ENCODE results near the gene BRIP1.

The BRIP1 gene

DNA sequence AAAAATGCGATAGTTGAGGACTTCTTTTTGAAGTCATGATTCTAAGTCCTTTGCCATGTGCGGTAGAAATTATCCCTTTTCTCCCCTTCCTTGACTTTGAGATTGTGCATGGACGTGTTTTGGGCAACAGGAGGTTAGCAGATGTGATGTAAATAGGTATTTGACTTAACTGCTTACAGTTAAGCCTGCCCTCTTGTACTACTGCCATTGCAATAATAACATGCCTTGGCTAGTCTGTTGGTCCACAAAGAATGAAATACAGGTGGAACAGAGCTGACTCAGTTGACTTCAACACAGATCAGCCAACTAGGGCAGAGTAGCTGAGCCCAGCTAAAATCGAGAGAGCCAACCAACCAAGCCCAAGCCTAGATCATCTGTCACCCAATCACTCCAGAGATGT, 125.5 kb downstream of the BRIP1 start:
- Histone ChIP-seq H4K91ac (ENCODE audit: low read depth, low read length) (no peak overlapping the region), H3K36me3 (ENCODE audit: control insufficient read depth in 1 of 2, insufficient read depth in 2 of 2, low read length in 2 of 2) (peaks cover 0 to 2% of the 10 kb centered on the region in 2 experiments), H2BK120ac (ENCODE audit: insufficient read depth, low read length, poor library complexity) (no peak overlapping the region), H2BK5ac (ENCODE audit: low read depth, low read length, poor library complexity) (no peak overlapping the region), H3K9ac (ENCODE audit: low read length) (no peak overlapping the region), H3K27ac (ENCODE audit: low read depth, low read length) (no peak overlapping the region), H3K4me1 (ENCODE audit: control insufficient read depth in 1 of 2, insufficient read depth in 2 of 2, low read length in 2 of 2) (no peaks in the 10 kb centered on the region), H3K4me3 (ENCODE audit: low read depth, low read length) (no peak overlapping the region), H3K79me2 (ENCODE audit: control insufficient read depth, insufficient read depth, low read length, poor library complexity) (no peaks in the 10 kb centered on the region), H4K8ac (ENCODE audit: low read depth, low read length) (no peak overlapping the region), H3K27me3 (ENCODE audit: insufficient read depth, low read length) (no peaks in the 10 kb centered on the region), H3K9me3 (ENCODE audit: insufficient read depth, low read depth, low read length) (no peaks in the 10 kb centered on the region), H4K12ac (ENCODE audit: low read depth, low read length) (no peak overlapping the region), H3K18ac (ENCODE audit: low read length) (no peak overlapping the region), H2AFZ (ENCODE audit: insufficient read depth, low read length, poor library complexity) (no peak overlapping the region), H3K79me1 (ENCODE audit: low read length) (no peaks in the 10 kb centered on the region), H2AK5ac (ENCODE audit: low read length) (no peak overlapping the region), H3K14ac (ENCODE audit: low read length) (no peak overlapping the region), H3K4me2 (ENCODE audit: low read length) (no peak overlapping the region), H3K23ac (ENCODE audit: low read length) (no peak overlapping the region), H2BK12ac (ENCODE audit: low read length) (no peak overlapping the region), H3K4ac (ENCODE audit: low read depth, low read length) (no peak overlapping the region)
- DNase-seq = no peak
- WGBS (ENCODE audit: extremely low coverage, insufficient coverage, insufficient read length) = no CpG with 5 or more reads among the region's 4 CpGs

DNA sequence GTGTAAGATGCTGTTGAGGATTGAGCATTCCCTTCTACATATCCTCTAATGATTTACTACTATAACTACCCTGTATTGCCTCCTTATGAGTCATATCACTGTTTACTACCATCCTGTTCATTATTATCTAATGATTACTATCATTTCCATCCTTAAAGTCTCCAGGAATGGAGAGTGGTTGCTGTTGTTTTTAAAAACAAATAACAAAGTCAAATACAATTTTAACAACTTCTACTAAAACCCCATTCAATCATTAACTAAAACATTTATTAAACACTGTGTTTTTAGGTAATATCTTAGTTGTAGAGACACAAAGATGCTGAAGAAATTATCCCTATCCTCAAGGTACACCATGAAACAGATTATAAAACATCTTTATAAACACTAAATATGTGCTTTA, 126.9 kb downstream of the BRIP1 start:
- Histone ChIP-seq H4K91ac (ENCODE audit: low read depth, low read length) (no peak overlapping the region), H4K12ac (ENCODE audit: low read depth, low read length) (no peak overlapping the region), H3K23ac (ENCODE audit: low read length) (no peak overlapping the region), H2AK5ac (ENCODE audit: low read length) (no peak overlapping the region), H3K27me3 (ENCODE audit: insufficient read depth, low read length) (no peaks in the 10 kb centered on the region), H2BK120ac (ENCODE audit: insufficient read depth, low read length, poor library complexity) (no peak overlapping the region), H2AFZ (ENCODE audit: insufficient read depth, low read length, poor library complexity) (no peak overlapping the region), H3K4me1 (ENCODE audit: control insufficient read depth in 1 of 2, insufficient read depth in 2 of 2, low read length in 2 of 2) (no peaks in the 10 kb centered on the region), H3K79me1 (ENCODE audit: low read length) (no peaks in the 10 kb centered on the region), H3K9ac (ENCODE audit: low read length) (no peak overlapping the region), H3K4me2 (ENCODE audit: low read length) (no peak overlapping the region), H3K27ac (ENCODE audit: low read depth, low read length) (no peak overlapping the region), H3K14ac (ENCODE audit: low read length) (no peak overlapping the region), H3K4me3 (ENCODE audit: low read depth, low read length) (no peak overlapping the region), H3K36me3 (ENCODE audit: control insufficient read depth in 1 of 2, insufficient read depth in 2 of 2, low read length in 2 of 2) (peaks cover 0 to 2% of the 10 kb centered on the region in 2 experiments), H2BK12ac (ENCODE audit: low read length) (no peak overlapping the region), H4K8ac (ENCODE audit: low read depth, low read length) (no peak overlapping the region), H3K79me2 (ENCODE audit: control insufficient read depth, insufficient read depth, low read length, poor library complexity) (no peaks in the 10 kb centered on the region), H3K4ac (ENCODE audit: low read depth, low read length) (no peak overlapping the region), H3K18ac (ENCODE audit: low read length) (no peak overlapping the region), H3K9me3 (ENCODE audit: insufficient read depth, low read depth, low read length) (no peaks in the 10 kb centered on the region), H2BK5ac (ENCODE audit: low read depth, low read length, poor library complexity) (no peak overlapping the region)
- DNase-seq = no peak

DNA sequence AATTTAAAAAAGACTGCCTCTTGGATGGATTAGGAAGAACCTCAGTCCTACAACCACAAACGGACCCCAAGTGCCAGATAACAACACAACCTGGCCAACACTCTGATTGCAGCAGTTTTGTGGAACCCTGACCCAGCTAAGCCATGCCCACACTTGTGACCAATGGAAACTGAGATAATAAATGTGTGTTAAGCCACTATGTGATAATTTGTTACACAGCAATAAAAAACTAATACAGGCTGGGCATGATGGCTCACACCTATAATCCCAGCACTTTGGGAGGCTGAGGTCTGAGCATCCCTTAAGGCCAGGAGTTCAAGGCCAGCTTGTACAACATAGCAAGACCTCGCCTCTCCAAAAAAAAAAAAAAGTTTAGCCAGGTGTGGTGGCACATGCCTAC, 127.5 kb downstream of the BRIP1 start:
- Histone ChIP-seq H3K9me3 (ENCODE audit: insufficient read depth, low read depth, low read length) (no peaks in the 10 kb centered on the region), H2AK5ac (ENCODE audit: low read length) (no peak overlapping the region), H4K8ac (ENCODE audit: low read depth, low read length) (no peak overlapping the region), H2BK120ac (ENCODE audit: insufficient read depth, low read length, poor library complexity) (no peak overlapping the region), H3K79me1 (ENCODE audit: low read length) (no peaks in the 10 kb centered on the region), H3K36me3 (ENCODE audit: control insufficient read depth in 1 of 2, insufficient read depth in 2 of 2, low read length in 2 of 2) (peaks cover 0 to 2% of the 10 kb centered on the region in 2 experiments), H4K12ac (ENCODE audit: low read depth, low read length) (no peak overlapping the region), H3K4me1 (ENCODE audit: control insufficient read depth in 1 of 2, insufficient read depth in 2 of 2, low read length in 2 of 2) (no peaks in the 10 kb centered on the region), H2AFZ (ENCODE audit: insufficient read depth, low read length, poor library complexity) (no peak overlapping the region), H3K18ac (ENCODE audit: low read length) (no peak overlapping the region), H3K23ac (ENCODE audit: low read length) (no peak overlapping the region), H3K79me2 (ENCODE audit: control insufficient read depth, insufficient read depth, low read length, poor library complexity) (no peaks in the 10 kb centered on the region), H3K27me3 (ENCODE audit: insufficient read depth, low read length) (no peaks in the 10 kb centered on the region), H3K14ac (ENCODE audit: low read length) (no peak overlapping the region), H3K27ac (ENCODE audit: low read depth, low read length) (no peak overlapping the region), H3K4me2 (ENCODE audit: low read length) (no peak overlapping the region), H3K4me3 (ENCODE audit: low read depth, low read length) (no peak overlapping the region), H2BK12ac (ENCODE audit: low read length) (no peak overlapping the region), H3K9ac (ENCODE audit: low read length) (no peak overlapping the region), H4K91ac (ENCODE audit: low read depth, low read length) (no peak overlapping the region), H3K4ac (ENCODE audit: low read depth, low read length) (no peak overlapping the region), H2BK5ac (ENCODE audit: low read depth, low read length, poor library complexity) (no peak overlapping the region)
- WGBS (ENCODE audit: extremely low coverage, insufficient coverage, insufficient read length) = no CpG with 5 or more reads among the region's 2 CpGs
- DNase-seq = no peak

DNA sequence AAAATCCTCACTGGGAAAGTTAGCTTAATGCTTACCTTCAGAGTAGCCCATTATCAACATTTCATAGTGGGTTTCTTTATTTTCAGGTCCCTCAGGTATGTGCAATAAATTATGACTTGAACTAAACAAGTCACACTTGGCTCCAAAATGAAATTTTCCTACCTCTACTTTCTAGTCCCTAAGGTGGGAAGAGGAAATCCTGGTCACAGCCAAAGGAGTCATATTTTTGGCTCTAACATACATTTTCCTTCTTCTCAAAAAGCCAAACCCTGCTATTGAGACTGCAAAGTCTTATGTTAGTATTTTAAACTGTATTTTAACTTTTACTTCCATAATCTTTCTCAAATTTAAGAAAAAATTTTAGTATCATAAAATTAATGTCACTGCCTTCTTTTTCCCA, 128.9 kb downstream of the BRIP1 start:
- H3K79me2 ChIP-seq (ENCODE audit: control insufficient read depth, insufficient read depth, low read length, poor library complexity) = no peaks in the 10 kb centered on the region
- H3K79me1 ChIP-seq (ENCODE audit: low read length) = no peaks in the 10 kb centered on the region
- H2AK5ac ChIP-seq (ENCODE audit: low read length) = no peak overlapping the region
- no peak overlapping the region for H2BK120ac ChIP-seq (ENCODE audit: insufficient read depth, low read length, poor library complexity)
- no peak overlapping the region for H3K4me3 ChIP-seq (ENCODE audit: low read depth, low read length)
- H4K91ac ChIP-seq (ENCODE audit: low read depth, low read length) = no peak overlapping the region
- no peak overlapping the region for H3K18ac ChIP-seq (ENCODE audit: low read length)
- no peaks in the 10 kb centered on the region for H3K27me3 ChIP-seq (ENCODE audit: insufficient read depth, low read length)
- H3K36me3 ChIP-seq (ENCODE audit: control insufficient read depth in 1 of 2, insufficient read depth in 2 of 2, low read length in 2 of 2) = peaks cover 0 to 2% of the 10 kb centered on the region in 2 experiments
- H2BK12ac ChIP-seq (ENCODE audit: low read length) = no peak overlapping the region
- no peak for DNase-seq
- H3K23ac ChIP-seq (ENCODE audit: low read length) = no peak overlapping the region
- no peak overlapping the region for H3K4ac ChIP-seq (ENCODE audit: low read depth, low read length)
- no peak overlapping the region for H3K14ac ChIP-seq (ENCODE audit: low read length)
- H2BK5ac ChIP-seq (ENCODE audit: low read depth, low read length, poor library complexity) = no peak overlapping the region
- no peak overlapping the region for H3K4me2 ChIP-seq (ENCODE audit: low read length)
- no peak overlapping the region for H4K12ac ChIP-seq (ENCODE audit: low read depth, low read length)
- no peaks in the 10 kb centered on the region for H3K9me3 ChIP-seq (ENCODE audit: insufficient read depth, low read depth, low read length)
- no peak overlapping the region for H4K8ac ChIP-seq (ENCODE audit: low read depth, low read length)
- H3K9ac ChIP-seq (ENCODE audit: low read length) = no peak overlapping the region
- H3K4me1 ChIP-seq (ENCODE audit: control insufficient read depth in 1 of 2, insufficient read depth in 2 of 2, low read length in 2 of 2) = no peaks in the 10 kb centered on the region
- H2AFZ ChIP-seq (ENCODE audit: insufficient read depth, low read length, poor library complexity) = no peak overlapping the region
- no peak overlapping the region for H3K27ac ChIP-seq (ENCODE audit: low read depth, low read length)

DNA sequence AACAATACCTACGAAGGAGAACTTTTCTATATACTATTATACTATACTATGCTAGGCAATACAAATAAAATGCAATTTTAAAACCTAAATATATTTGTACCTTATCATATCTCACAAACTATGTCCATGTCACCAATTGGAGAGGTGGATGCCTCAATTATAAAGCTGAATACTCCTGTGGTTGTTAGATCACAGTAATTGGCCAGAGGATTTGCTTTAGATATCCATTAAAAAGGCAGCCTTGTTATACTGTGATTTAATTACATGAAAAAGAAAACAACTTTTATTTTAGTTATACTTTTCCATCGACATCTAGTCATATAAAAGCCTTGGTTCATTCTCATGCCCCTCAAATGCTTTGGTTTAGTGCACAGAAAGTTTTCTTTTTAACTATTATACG, 129.3 kb downstream of the BRIP1 start:
- no peak overlapping the region for H3K4ac ChIP-seq (ENCODE audit: low read depth, low read length)
- H3K4me2 ChIP-seq (ENCODE audit: low read length) = no peak overlapping the region
- no peak overlapping the region for H3K14ac ChIP-seq (ENCODE audit: low read length)
- no peak overlapping the region for H2BK5ac ChIP-seq (ENCODE audit: low read depth, low read length, poor library complexity)
- H2AK5ac ChIP-seq (ENCODE audit: low read length) = no peak overlapping the region
- no peak overlapping the region for H3K23ac ChIP-seq (ENCODE audit: low read length)
- H4K8ac ChIP-seq (ENCODE audit: low read depth, low read length) = no peak overlapping the region
- no peak overlapping the region for H2BK12ac ChIP-seq (ENCODE audit: low read length)
- H4K91ac ChIP-seq (ENCODE audit: low read depth, low read length) = no peak overlapping the region
- peaks cover 1 to 2% of the 10 kb centered on the region in 2 experiments for H3K36me3 ChIP-seq (ENCODE audit: control insufficient read depth in 1 of 2, insufficient read depth in 2 of 2, low read length in 2 of 2)
- no peak overlapping the region for H3K18ac ChIP-seq (ENCODE audit: low read length)
- H3K27me3 ChIP-seq (ENCODE audit: insufficient read depth, low read length) = no peaks in the 10 kb centered on the region
- H3K79me1 ChIP-seq (ENCODE audit: low read length) = no peaks in the 10 kb centered on the region
- no peaks in the 10 kb centered on the region for H3K79me2 ChIP-seq (ENCODE audit: control insufficient read depth, insufficient read depth, low read length, poor library complexity)
- WGBS (ENCODE audit: extremely low coverage, insufficient coverage, insufficient read length) = no CpG with 5 or more reads among the region's 3 CpGs
- H3K4me3 ChIP-seq (ENCODE audit: low read depth, low read length) = no peak overlapping the region
- DNase-seq = no peak
- H3K9ac ChIP-seq (ENCODE audit: low read length) = no peak overlapping the region
- no peak overlapping the region for H2AFZ ChIP-seq (ENCODE audit: insufficient read depth, low read length, poor library complexity)
- H3K27ac ChIP-seq (ENCODE audit: low read depth, low read length) = no peak overlapping the region
- no peaks in the 10 kb centered on the region for H3K4me1 ChIP-seq (ENCODE audit: control insufficient read depth in 1 of 2, insufficient read depth in 2 of 2, low read length in 2 of 2)
- no peak overlapping the region for H2BK120ac ChIP-seq (ENCODE audit: insufficient read depth, low read length, poor library complexity)
- H4K12ac ChIP-seq (ENCODE audit: low read depth, low read length) = no peak overlapping the region
- no peaks in the 10 kb centered on the region for H3K9me3 ChIP-seq (ENCODE audit: insufficient read depth, low read depth, low read length)
